Measurements from ENCODE around the gene MOB3A.

Gene MOB3A

GRCh38 chr19:2109046-2109864 is 13.1 kb upstream of the MOB3A start:
- TF ChIP-seq CTCF (IDR thresholded peaks at IDR 0.05; ENCODE audit: extremely low read depth, insufficient read depth, missing control alignments): no peak
- DNase-seq (ENCODE audit: low spot score): no peak
- in situ Hi-C loops (cut with MboI; ENCODE audit: low pct_unique_long_range_greater_than_20kb, low sequenced_read_pairs, unreplicated experiment): no loop called here

- in situ Hi-C loops (cut with MboI; ENCODE audit: low pct_unique_long_range_greater_than_20kb, low sequenced_read_pairs, unreplicated experiment): no loop called here
- no peak for TF ChIP-seq CTCF (IDR thresholded peaks at IDR 0.05; ENCODE audit: extremely low read depth, insufficient read depth, missing control alignments)
- DNase-seq (ENCODE audit: low spot score): no peak
Observed at GRCh38 chr19:2108251-2109016, 12.3 kb upstream of the MOB3A start.

- TF ChIP-seq CTCF (IDR thresholded peaks at IDR 0.05; ENCODE audit: extremely low read depth, insufficient read depth, missing control alignments): no peak
- DNase-seq (ENCODE audit: low spot score): no peak
- in situ Hi-C loops (cut with MboI; ENCODE audit: low pct_unique_long_range_greater_than_20kb, low sequenced_read_pairs, unreplicated experiment): no loop called here
Observed at GRCh38 chr19:2103045-2103707, 7.0 kb upstream of the MOB3A start.

GRCh38 chr19:2101417-2102335 is 5.5 kb upstream of the MOB3A start:
- TF ChIP-seq CTCF (IDR thresholded peaks at IDR 0.05; ENCODE audit: extremely low read depth, insufficient read depth, missing control alignments): no peak
- in situ Hi-C loops (cut with MboI; ENCODE audit: low pct_unique_long_range_greater_than_20kb, low sequenced_read_pairs, unreplicated experiment): no loop called here
- no peak for DNase-seq (ENCODE audit: low spot score)

- DNase-seq (ENCODE audit: low spot score): no peak
- TF ChIP-seq CTCF (IDR thresholded peaks at IDR 0.05; ENCODE audit: extremely low read depth, insufficient read depth, missing control alignments): no peak
- in situ Hi-C loops (cut with MboI; ENCODE audit: low pct_unique_long_range_greater_than_20kb, low sequenced_read_pairs, unreplicated experiment): no loop called here
Observed at GRCh38 chr19:2100719-2101061, 4.6 kb upstream of the MOB3A start.
